Measurements from ENCODE around the gene ETNK2. TPM values are rescaled to one million over a fixed set of nuclear protein-coding genes. Genes with fewer than 3 reads are reported as not detected.

ETNK2 gene
- total RNA-seq, 3 donors from 2014 or later = 13.8 to 66.1 (median 16.8) TPM

DNA sequence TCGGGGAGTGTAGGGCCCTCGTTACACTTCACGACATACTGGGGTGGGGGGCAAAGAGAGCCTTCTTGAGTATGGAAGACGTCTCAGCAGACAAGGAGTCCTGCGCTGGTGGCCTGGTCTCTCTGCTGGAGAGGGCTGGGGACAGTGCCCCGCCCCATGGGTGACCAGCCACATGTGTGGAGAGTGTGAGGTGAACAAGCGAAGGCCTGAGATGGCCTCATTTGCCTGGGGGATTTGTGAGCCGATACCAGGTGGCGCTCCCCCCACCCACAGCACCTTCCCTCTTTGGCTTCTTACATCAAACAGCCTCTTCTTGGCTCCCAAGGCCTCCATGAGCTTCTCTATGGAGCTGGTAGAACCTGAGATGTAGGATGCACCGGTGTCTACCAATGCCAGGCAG is 4.0 kb upstream of the ETNK2 start:
- Histone ChIP-seq H3K36me3 (no peaks in the 10 kb centered on the region), H3K27ac (no peak overlapping the region), H3K9me3 (no peaks in the 10 kb centered on the region), H3K27me3 (no peaks in the 10 kb centered on the region), H3K4me1 (peaks cover 5 to 9% of the 10 kb centered on the region in 2 donors), H3K4me3 (no peak overlapping the region)
- TF ChIP-seq POLR2A (IDR thresholded peaks at IDR 0.05) (no peak), POLR2AphosphoS5 (IDR thresholded peaks at IDR 0.05) (no peak)
- TF ChIP-seq, protein P1, sequence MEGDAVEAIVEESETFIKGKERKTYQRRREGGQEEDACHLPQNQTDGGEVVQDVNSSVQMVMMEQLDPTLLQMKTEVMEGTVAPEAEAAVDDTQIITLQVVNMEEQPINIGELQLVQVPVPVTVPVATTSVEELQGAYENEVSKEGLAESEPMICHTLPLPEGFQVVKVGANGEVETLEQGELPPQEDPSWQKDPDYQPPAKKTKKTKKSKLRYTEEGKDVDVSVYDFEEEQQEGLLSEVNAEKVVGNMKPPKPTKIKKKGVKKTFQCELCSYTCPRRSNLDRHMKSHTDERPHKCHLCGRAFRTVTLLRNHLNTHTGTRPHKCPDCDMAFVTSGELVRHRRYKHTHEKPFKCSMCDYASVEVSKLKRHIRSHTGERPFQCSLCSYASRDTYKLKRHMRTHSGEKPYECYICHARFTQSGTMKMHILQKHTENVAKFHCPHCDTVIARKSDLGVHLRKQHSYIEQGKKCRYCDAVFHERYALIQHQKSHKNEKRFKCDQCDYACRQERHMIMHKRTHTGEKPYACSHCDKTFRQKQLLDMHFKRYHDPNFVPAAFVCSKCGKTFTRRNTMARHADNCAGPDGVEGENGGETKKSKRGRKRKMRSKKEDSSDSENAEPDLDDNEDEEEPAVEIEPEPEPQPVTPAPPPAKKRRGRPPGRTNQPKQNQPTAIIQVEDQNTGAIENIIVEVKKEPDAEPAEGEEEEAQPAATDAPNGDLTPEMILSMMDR (IDR thresholded peaks at IDR 0.05) = no peak
- no peak for DNase-seq (ENCODE audit: low spot score in 2 of 2)
- intact Hi-C loops (cut with DNase I; ENCODE audit: low total_unique reads) = loop anchor here (2.0 to 5.0 kb wide), 2 partner anchors 56 to 75 kb away; partner anchors contain the start of gene GOLT1A

DNA sequence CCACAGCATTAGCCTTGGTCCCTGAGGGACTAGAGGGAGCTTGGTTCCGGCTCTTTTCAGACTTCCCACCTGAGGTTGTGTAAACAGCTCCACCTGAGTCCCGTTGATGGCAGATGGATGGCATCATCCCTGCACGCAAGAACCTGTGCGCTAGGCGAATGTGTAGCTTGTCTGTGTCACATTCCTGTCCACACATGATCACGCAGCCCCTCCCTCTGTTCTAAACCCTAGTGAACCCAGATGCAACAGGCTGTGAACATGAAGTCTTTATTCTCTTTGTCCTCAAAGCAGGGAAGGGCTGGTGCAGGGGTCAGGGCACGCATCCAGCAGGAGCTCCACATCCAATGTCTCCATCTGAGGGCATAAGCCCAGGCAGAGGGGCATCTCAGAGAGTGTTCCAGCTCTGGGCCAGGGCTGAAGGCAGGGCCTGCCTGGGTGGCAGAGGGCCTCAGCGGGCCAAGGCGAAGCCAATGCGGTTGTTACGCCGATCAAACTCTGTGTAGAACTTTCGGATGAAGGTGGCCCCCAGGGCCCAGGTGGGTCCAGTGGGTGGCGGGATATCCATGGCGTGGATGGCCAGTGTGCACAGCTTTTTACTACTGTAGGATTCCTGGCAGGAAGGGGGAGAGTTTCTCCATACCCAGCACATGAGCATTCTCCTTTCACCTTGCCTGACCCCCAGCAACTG is 2.9 kb upstream of the ETNK2 start:
- DNase-seq (ENCODE audit: low spot score in 2 of 2) = no peak
- peaks cover 5 to 10% of the 10 kb centered on the region in 2 donors for H3K4me1 ChIP-seq
- no peak overlapping the region for H3K4me3 ChIP-seq
- no peaks in the 10 kb centered on the region for H3K36me3 ChIP-seq
- H3K27ac ChIP-seq = no peak overlapping the region
- TF ChIP-seq, protein P1 (IDR thresholded peaks at IDR 0.05) = no peak
- TF ChIP-seq POLR2AphosphoS5 (IDR thresholded peaks at IDR 0.05) (no peak), POLR2A (IDR thresholded peaks at IDR 0.05) (no peak)
- intact Hi-C loops (cut with DNase I; ENCODE audit: low total_unique reads) = loop anchor here (2.0 to 5.0 kb wide), 2 partner anchors 58 to 74 kb away; partner anchors contain the start of gene GOLT1A
- no peaks in the 10 kb centered on the region for H3K27me3 ChIP-seq
- no peaks in the 10 kb centered on the region for H3K9me3 ChIP-seq

DNA sequence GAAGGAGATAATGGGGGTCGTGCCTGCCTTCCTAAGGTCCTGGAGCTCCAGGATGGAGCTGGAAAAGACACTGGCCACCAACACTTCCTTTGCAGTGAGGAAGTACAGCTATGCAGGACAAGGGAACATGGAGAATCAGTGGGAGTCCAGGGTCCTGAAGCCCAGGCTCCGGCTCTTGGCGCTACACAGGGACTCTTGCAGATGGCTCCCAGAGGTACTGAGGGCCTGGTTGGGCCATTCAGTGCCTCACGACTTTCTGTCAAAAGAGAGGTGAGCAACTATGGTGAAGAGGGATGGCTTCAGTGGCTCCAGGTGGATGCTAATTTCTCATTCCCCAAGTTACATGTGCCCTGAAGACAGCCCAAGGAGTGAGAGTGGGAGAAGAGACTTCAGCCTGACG is 1.8 kb upstream of the ETNK2 start:
- no peaks in the 10 kb centered on the region for H3K27me3 ChIP-seq
- no peak for DNase-seq (ENCODE audit: low spot score in 2 of 2)
- no peaks in the 10 kb centered on the region for H3K36me3 ChIP-seq
- intact Hi-C loops (cut with DNase I; ENCODE audit: low total_unique reads) = loop anchor here (2.0 kb wide), 1 partner anchor 73 kb away; no protein-coding TSS in a partner anchor
- TF ChIP-seq POLR2AphosphoS5 (IDR thresholded peaks at IDR 0.05) (no peak), POLR2A (IDR thresholded peaks at IDR 0.05) (no peak)
- TF ChIP-seq, protein P1 (IDR thresholded peaks at IDR 0.05) = no peak
- no peak overlapping the region for H3K4me3 ChIP-seq
- peaks cover 5 to 16% of the 10 kb centered on the region in 2 donors for H3K4me1 ChIP-seq
- no peak overlapping the region for H3K27ac ChIP-seq
- no peaks in the 10 kb centered on the region for H3K9me3 ChIP-seq

DNA sequence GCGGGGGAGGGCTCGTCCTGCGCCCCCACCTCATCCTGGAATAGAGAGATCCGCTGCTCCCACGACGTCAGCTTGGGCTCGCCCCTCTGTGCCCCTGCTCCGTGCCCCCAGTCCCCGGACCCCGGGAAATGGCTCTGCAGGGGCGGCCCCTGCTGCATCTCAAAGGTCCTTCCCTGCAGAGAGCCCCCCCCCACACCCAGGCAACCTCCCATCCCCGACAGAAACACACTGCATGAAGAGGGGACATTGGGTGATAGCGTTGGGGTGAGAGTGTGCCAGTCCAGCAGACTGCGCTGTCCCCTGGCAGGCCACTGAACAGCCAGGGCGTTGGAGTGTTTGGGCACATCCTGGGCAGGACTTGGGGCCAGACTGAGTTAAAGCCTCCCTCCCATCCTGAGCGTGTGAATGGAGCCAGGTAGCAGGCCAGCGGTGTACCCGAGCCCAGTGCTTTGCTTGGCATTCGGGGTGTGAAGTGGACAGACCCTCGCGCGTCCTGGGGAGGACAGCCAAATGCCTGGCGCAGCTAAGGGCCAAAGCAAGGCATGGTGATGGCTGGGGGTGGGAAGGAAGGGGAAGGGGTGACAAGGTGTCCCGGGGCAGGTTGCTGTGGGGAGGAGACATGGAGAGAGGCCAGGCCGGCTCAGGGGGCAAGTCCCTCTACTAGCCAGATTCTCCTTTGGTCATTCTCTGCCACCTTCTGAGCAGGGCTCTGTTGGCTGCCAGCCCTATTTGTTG is 633 bp upstream of the ETNK2 start:
- H3K9me3 ChIP-seq = no peaks in the 10 kb centered on the region
- DNase-seq (ENCODE audit: low spot score in 2 of 2) = peak in 1 of 2 donors; percentile 38
- no peak for TF ChIP-seq POLR2A (IDR thresholded peaks at IDR 0.05)
- TF ChIP-seq, protein P1 (IDR thresholded peaks at IDR 0.05) = no peak
- no peak for TF ChIP-seq POLR2AphosphoS5 (IDR thresholded peaks at IDR 0.05)
- intact Hi-C loops (cut with DNase I; ENCODE audit: low total_unique reads) = no loop called here
- H3K27ac ChIP-seq = peak overlapping the region; percentile 88 to 97
- H3K4me3 ChIP-seq = peak overlapping the region; percentile 77 to 98 (median 78)
- H3K36me3 ChIP-seq = no peaks in the 10 kb centered on the region
- H3K4me1 ChIP-seq = peaks cover 5 to 16% of the 10 kb centered on the region in 2 donors
- H3K27me3 ChIP-seq = no peaks in the 10 kb centered on the region
